KMS-11 (cell line): ENCODE measurements around the gene TMIGD2.
A peak's percentile ranks its signal among the peaks of the same experiment; 100 is the strongest.

ENCODE experiments used
- H2AFZ ChIP-seq: fragments of 200-600 bp; sonication (generic); 2 replicates; pipeline ENCODE4 v1.6.1; 2016; ENCODE audit warnings: antibody characterized with exemption, mixed run types, low read depth
- H3K27ac ChIP-seq: fragments of 200-600 bp; sonication (generic); 2 replicates; pipeline ENCODE4 v1.6.1; 2016; ENCODE audit warnings: mild to moderate bottlenecking, mixed run types
- H3K27me3 ChIP-seq: fragments of 200-600 bp; sonication (generic); 2 replicates; pipeline ENCODE4 v1.6.1; 2017; ENCODE audit warnings: mild to moderate bottlenecking, low read depth, mixed run types, moderate library complexity; ENCODE audit not compliant: insufficient read depth
- H3K36me3 ChIP-seq: fragments of 200-600 bp; sonication (generic); 2 replicates; pipeline ENCODE4 v1.6.1; 2017; ENCODE audit warnings: mild to moderate bottlenecking, mixed run types; ENCODE audit not compliant: insufficient read depth
- H3K4me1 ChIP-seq: fragments of 200-600 bp; sonication (generic); 2 replicates; pipeline ENCODE4 v1.6.1; 2016; ENCODE audit warnings: mild to moderate bottlenecking, low read depth, mixed run types; ENCODE audit not compliant: poor library complexity, severe bottlenecking
- H3K4me2 ChIP-seq: fragments of 200-600 bp; sonication (generic); 2 replicates; pipeline ENCODE4 v1.7.0; 2016; ENCODE audit warnings: mild to moderate bottlenecking, mixed run types
- H3K4me3 ChIP-seq: fragments of 200-600 bp; sonication (generic); IDR thresholded peaks from 2 replicates; pipeline ENCODE4 v1.6.1; 2017; ENCODE audit warnings: low read depth, low read length, mixed read lengths; ENCODE audit not compliant: insufficient read depth
- H3K79me2 ChIP-seq: fragments of 200-600 bp; sonication (generic); 2 replicates; pipeline ENCODE4 v1.6.1; 2016; ENCODE audit warnings: low read depth, mixed run types; ENCODE audit not compliant: insufficient read depth
- H3K9ac ChIP-seq: fragments of 200-600 bp; sonication (generic); 2 replicates; pipeline ENCODE4 v1.6.1; 2016; ENCODE audit warnings: mild to moderate bottlenecking, mixed run types
- H4K20me1 ChIP-seq: fragments of 200-600 bp; sonication (generic); 2 replicates; pipeline ENCODE4 v1.6.1; 2016; ENCODE audit warnings: mild to moderate bottlenecking, mixed run types; ENCODE audit not compliant: insufficient read depth
- TF ChIP-seq, protein P1 (sequence below): fragments of 200-600 bp; sonication (generic); conservative IDR thresholded peaks from 2 replicates; pipeline ENCODE4 v1.6.1; 2017; ENCODE audit warnings: low read depth, mild to moderate bottlenecking, antibody characterized with exemption, low read length, moderate library complexity, mixed read lengths

Gene TMIGD2

DNA sequence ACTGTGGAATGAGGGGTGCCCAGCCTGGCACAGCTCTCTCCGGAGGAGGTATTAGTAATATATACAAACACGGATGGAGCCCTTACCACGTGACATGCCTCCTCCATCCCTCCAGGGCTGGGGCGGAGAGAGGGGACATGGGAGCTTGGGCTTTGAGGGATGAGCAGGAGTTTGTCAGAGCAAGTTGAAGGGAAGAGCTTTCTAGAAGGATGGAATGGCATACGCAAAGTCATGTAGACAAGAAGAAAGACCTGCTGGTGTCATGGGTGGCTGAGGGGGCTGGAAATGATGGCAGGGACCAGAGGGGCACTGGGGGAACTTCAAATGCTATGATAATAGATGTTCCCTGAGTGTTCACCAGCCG, 43.8 kb upstream of the TMIGD2 start:
- Histone ChIP-seq H4K20me1 (no peaks in the 10 kb centered on the region), H3K4me3 (no peak overlapping the region), H2AFZ (no peak overlapping the region), H3K27me3 (no peaks in the 10 kb centered on the region), H3K36me3 (no peaks in the 10 kb centered on the region), H3K4me1 (no peaks in the 10 kb centered on the region), H3K9ac (no peak overlapping the region), H3K79me2 (no peaks in the 10 kb centered on the region), H3K4me2 (no peak overlapping the region), H3K27ac (no peak overlapping the region)
- TF ChIP-seq, protein P1, sequence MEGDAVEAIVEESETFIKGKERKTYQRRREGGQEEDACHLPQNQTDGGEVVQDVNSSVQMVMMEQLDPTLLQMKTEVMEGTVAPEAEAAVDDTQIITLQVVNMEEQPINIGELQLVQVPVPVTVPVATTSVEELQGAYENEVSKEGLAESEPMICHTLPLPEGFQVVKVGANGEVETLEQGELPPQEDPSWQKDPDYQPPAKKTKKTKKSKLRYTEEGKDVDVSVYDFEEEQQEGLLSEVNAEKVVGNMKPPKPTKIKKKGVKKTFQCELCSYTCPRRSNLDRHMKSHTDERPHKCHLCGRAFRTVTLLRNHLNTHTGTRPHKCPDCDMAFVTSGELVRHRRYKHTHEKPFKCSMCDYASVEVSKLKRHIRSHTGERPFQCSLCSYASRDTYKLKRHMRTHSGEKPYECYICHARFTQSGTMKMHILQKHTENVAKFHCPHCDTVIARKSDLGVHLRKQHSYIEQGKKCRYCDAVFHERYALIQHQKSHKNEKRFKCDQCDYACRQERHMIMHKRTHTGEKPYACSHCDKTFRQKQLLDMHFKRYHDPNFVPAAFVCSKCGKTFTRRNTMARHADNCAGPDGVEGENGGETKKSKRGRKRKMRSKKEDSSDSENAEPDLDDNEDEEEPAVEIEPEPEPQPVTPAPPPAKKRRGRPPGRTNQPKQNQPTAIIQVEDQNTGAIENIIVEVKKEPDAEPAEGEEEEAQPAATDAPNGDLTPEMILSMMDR: no peak

DNA sequence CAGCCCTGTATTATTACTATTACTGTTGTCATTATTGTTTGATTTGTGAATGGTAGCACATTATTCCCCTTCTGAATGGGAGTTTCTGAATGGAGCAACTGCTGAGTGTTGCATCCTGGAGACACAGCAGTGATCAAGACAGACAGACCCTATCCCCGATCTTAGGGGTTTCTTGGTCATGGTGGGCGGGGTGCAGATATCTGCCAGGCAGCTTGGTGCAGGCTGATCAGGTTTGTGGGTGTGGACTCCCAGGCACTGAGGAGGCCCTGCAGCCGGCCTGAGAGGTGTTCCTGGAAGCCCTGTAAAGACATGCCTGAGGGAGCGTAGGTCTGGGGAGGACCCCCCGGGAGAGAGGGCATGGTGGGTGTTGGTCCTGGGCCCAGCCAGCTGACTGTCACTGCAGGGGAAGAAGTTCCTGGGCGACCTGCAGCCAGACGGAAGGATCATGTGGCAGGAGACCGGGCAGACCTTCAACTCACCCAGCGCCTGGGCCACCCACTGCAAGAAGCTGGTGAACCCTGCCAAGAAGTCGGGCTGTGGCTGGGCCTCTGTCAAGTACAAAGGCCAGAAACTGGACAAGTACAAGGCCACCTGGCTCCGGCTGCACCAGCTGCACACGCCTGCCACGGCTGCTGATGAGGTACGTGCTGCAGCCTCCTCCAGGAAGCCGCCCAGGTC, 43.3 kb upstream of the TMIGD2 start:
- no peak overlapping the region for H2AFZ ChIP-seq

DNA sequence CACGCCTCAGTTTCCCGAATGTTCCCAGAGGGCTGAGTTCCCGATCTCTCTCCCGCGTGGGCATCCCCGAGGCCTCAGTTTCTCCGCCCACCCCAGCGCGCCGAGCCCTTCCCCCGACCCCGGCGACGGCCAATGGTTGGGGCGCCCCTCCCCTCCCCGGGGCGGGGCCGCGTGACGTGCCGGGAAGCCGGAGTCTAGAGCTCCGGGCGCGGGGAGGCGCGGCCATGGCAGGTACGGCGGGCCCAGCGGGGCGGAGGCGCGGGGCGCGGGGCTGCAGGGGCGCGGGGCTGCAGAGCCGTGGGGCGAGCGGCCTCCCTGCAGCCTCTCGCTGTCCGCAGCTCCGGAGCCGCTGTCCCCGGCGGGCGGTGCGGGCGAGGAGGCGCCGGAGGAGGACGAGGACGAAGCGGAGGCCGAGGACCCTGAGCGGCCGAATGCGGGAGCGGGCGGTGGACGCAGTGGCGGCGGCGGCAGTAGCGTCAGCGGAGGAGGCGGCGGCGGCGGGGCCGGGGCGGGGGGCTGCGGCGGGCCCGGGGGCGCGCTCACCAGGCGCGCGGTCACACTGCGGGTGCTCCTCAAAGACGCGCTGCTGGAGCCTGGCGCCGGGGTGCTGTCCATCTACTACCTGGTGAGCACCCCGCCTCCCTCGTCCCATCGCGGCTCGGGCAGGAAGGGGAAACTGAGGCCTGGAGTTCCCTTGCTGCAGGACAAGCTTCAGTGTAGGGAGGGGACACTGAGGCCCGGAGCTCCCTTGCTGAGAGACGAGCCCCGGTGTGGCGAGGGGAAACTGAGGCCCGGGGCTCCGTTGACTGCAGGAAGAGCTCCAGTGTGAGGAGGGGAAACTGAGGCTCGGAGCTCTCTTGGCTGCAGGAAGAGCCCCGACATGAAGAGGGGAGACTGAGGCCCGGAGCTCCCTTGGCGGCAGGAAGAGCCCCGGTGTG, 41.5 kb upstream of the TMIGD2 start, which contains the start of gene MPND:
TSS of gene MPND (plus strand) at position 193 of the 938 bp plus-strand sequence. CDS start at position 225, 32 bp downstream.
- no peaks in the 10 kb centered on the region for H3K79me2 ChIP-seq

More for the DNA sequence above, 43.3 kb upstream of the TMIGD2 start:
- H3K4me1 ChIP-seq: no peaks in the 10 kb centered on the region
- H3K27me3 ChIP-seq: no peaks in the 10 kb centered on the region
- no peak overlapping the region for H3K4me2 ChIP-seq
- no peak overlapping the region for H3K9ac ChIP-seq
- no peaks in the 10 kb centered on the region for H4K20me1 ChIP-seq
- H3K27ac ChIP-seq: no peak overlapping the region
- no peaks in the 10 kb centered on the region for H3K36me3 ChIP-seq
- no peaks in the 10 kb centered on the region for H3K79me2 ChIP-seq
- H3K4me3 ChIP-seq: no peak overlapping the region
- TF ChIP-seq, protein P1: no peak

DNA sequence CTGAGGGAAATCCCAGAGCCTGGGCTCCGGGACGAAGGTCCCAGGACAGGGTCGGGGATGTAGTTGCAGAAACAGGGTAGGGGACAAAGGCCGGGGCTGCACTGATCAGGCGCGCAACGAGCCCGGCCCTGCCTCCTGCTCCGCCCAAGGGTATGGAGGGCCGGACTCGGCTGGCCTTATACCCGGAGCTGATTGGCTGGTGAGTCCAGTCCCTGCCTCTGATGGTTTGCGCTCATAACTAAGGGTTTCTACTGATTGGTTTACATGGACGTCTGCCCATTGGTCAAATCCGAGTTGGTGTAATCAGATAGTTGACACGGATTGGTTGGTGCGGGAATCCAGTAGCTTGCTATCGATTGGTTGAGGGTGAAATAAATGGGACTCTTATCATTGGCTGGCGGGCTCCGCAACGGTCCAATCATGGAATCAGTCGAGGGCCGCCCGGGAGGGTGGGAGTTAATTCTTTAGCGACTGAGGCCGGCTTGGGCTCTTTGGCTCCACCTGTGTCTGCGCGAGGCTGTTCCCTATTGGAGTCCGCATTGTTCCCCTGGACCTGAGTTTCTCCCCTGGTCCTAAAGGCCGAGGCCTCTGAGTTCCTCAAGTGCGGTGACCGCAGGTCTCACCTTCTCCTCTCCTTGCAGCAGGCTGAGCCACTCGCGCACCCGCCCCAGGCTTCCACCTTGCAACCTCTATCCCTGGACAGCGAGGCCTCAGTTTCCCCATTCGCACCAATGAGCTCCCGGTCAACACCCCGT, 40.6 kb upstream of the TMIGD2 start:
- no peaks in the 10 kb centered on the region for H3K4me1 ChIP-seq
- H3K4me3 ChIP-seq: no peak overlapping the region
- H3K27ac ChIP-seq: peak overlapping the region; percentile 58
- peak overlapping the region; percentile 52; the same call in 1 of the 2 replicates for H3K9ac ChIP-seq
- no peaks in the 10 kb centered on the region for H3K79me2 ChIP-seq
- peak overlapping the region; percentile 93 for H2AFZ ChIP-seq
- peak overlapping the region; percentile 86 for H3K4me2 ChIP-seq
- no peaks in the 10 kb centered on the region for H3K36me3 ChIP-seq
- H4K20me1 ChIP-seq: no peaks in the 10 kb centered on the region
- no peaks in the 10 kb centered on the region for H3K27me3 ChIP-seq
- TF ChIP-seq, protein P1: peak; percentile 35; the same call in 1 of the 2 replicates

More for the DNA sequence above, 41.5 kb upstream of the TMIGD2 start, which contains the start of gene MPND:
- Histone ChIP-seq H2AFZ (peak within 1 kb of the TSS; percentile 93), H3K36me3 (no peaks in the 10 kb centered on the region), H3K9ac (peak within 1 kb of the TSS; percentile 52; the same call in 1 of the 2 replicates), H3K4me1 (no peaks in the 10 kb centered on the region), H3K27ac (peak within 1 kb of the TSS; percentile 58), H3K4me2 (peak within 1 kb of the TSS; percentile 86), H4K20me1 (no peaks in the 10 kb centered on the region), H3K27me3 (no peaks in the 10 kb centered on the region), H3K4me3 (no peak within 1 kb of the TSS)
- TF ChIP-seq, protein P1: no peak
